Measurements from ENCODE around the gene PEBP1. TPM values are rescaled to one million over a fixed set of nuclear protein-coding genes. Genes with fewer than 3 reads are reported as not detected.

The PEBP1 gene
- 459 TPM for total RNA-seq
- long read RNA-seq, transcript PEBP1-201 (4 exons, 1,697 nt): major isoform, 516 of 525 reads
- long read RNA-seq, partial matches to known transcripts: 6 of 525 reads
- long read RNA-seq, other reads (novel, unspliced or antisense): 3 of 525 reads

GRCh38 chr12:118135788-118136558 is at the start of gene PEBP1:
Gene PEBP1 (plus strand): TSS chr12:118136124. CDS start chr12:118136210, 86 bp downstream.
- intact Hi-C loops (cut with DNase I): loop anchor here (5.0 kb wide), 3 partner anchors 46 to 236 kb away; partner anchors contain the start of genes TAOK3 and WSB2
- DNase-seq (ENCODE audit: missing footprints): peak; percentile 98

GRCh38 chr12:118089782-118090181 is 46.1 kb upstream of the PEBP1 start:
- intact Hi-C loops (cut with DNase I): no loop called here
- ATAC-seq (no peak), DNase-seq (ENCODE audit: missing footprints) (no peak)

More at GRCh38 chr12:118135788-118136558, at the start of gene PEBP1:
- ATAC-seq: peak; percentile 99

- no peak for DNase-seq (ENCODE audit: missing footprints)
- no peak for ATAC-seq
- intact Hi-C loops (cut with DNase I): no loop called here
Observed at GRCh38 chr12:118094039-118094438, 41.9 kb upstream of the PEBP1 start.

- DNase-seq (ENCODE audit: missing footprints): no peak
- no peak for ATAC-seq
- intact Hi-C loops (cut with DNase I): no loop called here
Observed at GRCh38 chr12:118098401-118098800, 37.5 kb upstream of the PEBP1 start.

GRCh38 chr12:118098911-118099671 is 36.8 kb upstream of the PEBP1 start:
- intact Hi-C loops (cut with DNase I): no loop called here
- ATAC-seq (no peak), DNase-seq (ENCODE audit: missing footprints) (no peak)

- intact Hi-C loops (cut with DNase I): loop anchor here (10.0 kb wide), 1 partner anchor 226 kb away; no protein-coding TSS in a partner anchor
- DNase-seq (ENCODE audit: missing footprints): no peak
- no peak for ATAC-seq
Observed at GRCh38 chr12:118101051-118101450, 34.9 kb upstream of the PEBP1 start.

GRCh38 chr12:118102070-118102469 is 33.9 kb upstream of the PEBP1 start:
- intact Hi-C loops (cut with DNase I): loop anchor here (2.0 to 10.0 kb wide), 2 partner anchors 41 to 227 kb away; partner anchors contain the start of gene WSB2
- DNase-seq (ENCODE audit: missing footprints): no peak

GRCh38 chr12:118102609-118103008 is 33.3 kb upstream of the PEBP1 start:
- intact Hi-C loops (cut with DNase I): loop anchor here (2.0 to 10.0 kb wide), 2 partner anchors 42 to 228 kb away; partner anchors contain the start of gene WSB2
- DNase-seq (ENCODE audit: missing footprints) (no peak), ATAC-seq (no peak)

More at GRCh38 chr12:118102070-118102469, 33.9 kb upstream of the PEBP1 start:
- no peak for ATAC-seq

GRCh38 chr12:118103201-118103600 is 32.7 kb upstream of the PEBP1 start:
- intact Hi-C loops (cut with DNase I): loop anchor here (2.0 to 10.0 kb wide), 2 partner anchors 42 to 228 kb away; partner anchors contain the start of gene WSB2
- peak; percentile 28 for ATAC-seq
- no peak for DNase-seq (ENCODE audit: missing footprints)

- intact Hi-C loops (cut with DNase I): loop anchor here (2.0 to 10.0 kb wide), 2 partner anchors 43 to 229 kb away; partner anchors contain the start of gene WSB2
Observed at GRCh38 chr12:118103601-118104382, 32.1 kb upstream of the PEBP1 start, which contains the start of gene VSIG10. Gene VSIG10 (minus strand): TSS chr12:118104011. CDS start chr12:118103671, 340 bp downstream.

GRCh38 chr12:118107011-118107410 is 28.9 kb upstream of the PEBP1 start:
- ATAC-seq (no peak), DNase-seq (ENCODE audit: missing footprints) (no peak)
- intact Hi-C loops (cut with DNase I): loop anchor here (10.0 kb wide), 1 partner anchor 232 kb away; no protein-coding TSS in a partner anchor

More at GRCh38 chr12:118103601-118104382, 32.1 kb upstream of the PEBP1 start, which contains the start of gene VSIG10:
- DNase-seq (ENCODE audit: missing footprints) (peak; percentile 84), ATAC-seq (peak; percentile 98)

GRCh38 chr12:118107694-118108093 is 28.2 kb upstream of the PEBP1 start:
- DNase-seq (ENCODE audit: missing footprints): no peak
- intact Hi-C loops (cut with DNase I): loop anchor here (10.0 kb wide), 1 partner anchor 233 kb away; no protein-coding TSS in a partner anchor
- ATAC-seq: no peak

GRCh38 chr12:118109088-118109487 is 26.8 kb upstream of the PEBP1 start:
- DNase-seq (ENCODE audit: missing footprints) (no peak), ATAC-seq (no peak)
- intact Hi-C loops (cut with DNase I): loop anchor here (10.0 kb wide), 1 partner anchor 234 kb away; no protein-coding TSS in a partner anchor

GRCh38 chr12:118119449-118119879 is 16.5 kb upstream of the PEBP1 start:
- intact Hi-C loops (cut with DNase I): no loop called here
- ATAC-seq (no peak), DNase-seq (ENCODE audit: missing footprints) (no peak)

- intact Hi-C loops (cut with DNase I): loop anchor here (1.0 kb wide), 1 partner anchor 256 kb away; the partner anchor contains the start of gene SUDS3
- peak; percentile 84 for ATAC-seq
- peak; percentile 84 for DNase-seq (ENCODE audit: missing footprints)
Observed at GRCh38 chr12:118120579-118121363, 15.2 kb upstream of the PEBP1 start.

GRCh38 chr12:118122264-118122663 is 13.7 kb upstream of the PEBP1 start:
- intact Hi-C loops (cut with DNase I): no loop called here
- ATAC-seq (no peak), DNase-seq (ENCODE audit: missing footprints) (no peak)

GRCh38 chr12:118124333-118124874 is 11.5 kb upstream of the PEBP1 start:
- intact Hi-C loops (cut with DNase I): no loop called here
- DNase-seq (ENCODE audit: missing footprints) (no peak), ATAC-seq (no peak)
